GM18505 (cell line): ENCODE measurements around the gene DOCK10.

Experiments
- ATAC-seq: cut with Tn5 transposase; IDR thresholded peaks from one replicate; pipeline ENCODE4 v1.9.1; 2021; ENCODE audit not compliant: unreplicated experiment
- POLR2A ChIP-seq: IDR thresholded peaks from 4 replicates; pipeline ENCODE4 v1.6.1; 2011; ENCODE audit warnings: borderline replicate concordance; ENCODE audit not compliant: insufficient read depth, insufficient read length; ENCODE audit errors: extremely low read depth

The DOCK10 gene

GRCh38 chr2:225032246-225032645 lies 10.0 kb downstream of the DOCK10 start:
- no peak for TF ChIP-seq POLR2A
- ATAC-seq = no peak

GRCh38 chr2:225031599-225031998 lies 10.7 kb downstream of the DOCK10 start:
- no peak for ATAC-seq
- no peak for TF ChIP-seq POLR2A

GRCh38 chr2:225030893-225031292 lies 11.4 kb downstream of the DOCK10 start:
- no peak for TF ChIP-seq POLR2A
- ATAC-seq = no peak

GRCh38 chr2:225030203-225030602 lies 12.1 kb downstream of the DOCK10 start:
- ATAC-seq = no peak
- TF ChIP-seq POLR2A = no peak

GRCh38 chr2:225028572-225028971 lies 13.7 kb downstream of the DOCK10 start:
- ATAC-seq = no peak
- no peak for TF ChIP-seq POLR2A

- no peak for ATAC-seq
- TF ChIP-seq POLR2A = no peak
These were observed 15.1 kb downstream of the DOCK10 start for GRCh38 chr2:225027061-225027762.

- no peak for ATAC-seq
- no peak for TF ChIP-seq POLR2A
These were observed 16.2 kb downstream of the DOCK10 start for GRCh38 chr2:225025917-225026571.

- ATAC-seq = no peak
- TF ChIP-seq POLR2A = no peak
These were observed 20.1 kb downstream of the DOCK10 start for GRCh38 chr2:225022188-225022587.

GRCh38 chr2:225020168-225020849 lies 22.0 kb downstream of the DOCK10 start:
- ATAC-seq = no peak
- TF ChIP-seq POLR2A = no peak

- ATAC-seq = no peak
- TF ChIP-seq POLR2A = no peak
These were observed 23.2 kb downstream of the DOCK10 start for GRCh38 chr2:225019105-225019504.

GRCh38 chr2:225017713-225018112 lies 24.6 kb downstream of the DOCK10 start:
- no peak for TF ChIP-seq POLR2A
- ATAC-seq = no peak

- no peak for TF ChIP-seq POLR2A
- ATAC-seq = no peak
These were observed 25.1 kb downstream of the DOCK10 start for GRCh38 chr2:225017098-225017685.

GRCh38 chr2:225013425-225014365 lies 28.6 kb downstream of the DOCK10 start:
- no peak for TF ChIP-seq POLR2A
- ATAC-seq = no peak

- no peak for TF ChIP-seq POLR2A
- no peak for ATAC-seq
These were observed 30.7 kb downstream of the DOCK10 start for GRCh38 chr2:225011585-225011984.
